CD4-positive, alpha-beta T cell treated with Interleukin-4 for 4 hours (primary cell): ENCODE data around the gene ACLY.
"Not testable (repeated sequence)": the region's sequence is repeated elsewhere in the genome, so short reads cannot be mapped to it uniquely, and the experiment has no call there.

Experiments used
- DNase-seq: peaks from one replicate; pipeline ENCODE4 v3.0.0-alpha.2; 2020

The ACLY gene

GRCh38 chr17:41909088-41909487, 9.7 kb downstream of the ACLY start:
- DNase-seq = no peak

GRCh38 chr17:41907633-41908539, 10.9 kb downstream of the ACLY start:
- DNase-seq = no peak

GRCh38 chr17:41907185-41907556, 11.6 kb downstream of the ACLY start:
- no peak for DNase-seq

- DNase-seq = no peak
Observed at GRCh38 chr17:41906465-41907184, 12.1 kb downstream of the ACLY start.

GRCh38 chr17:41905172-41905571, 13.6 kb downstream of the ACLY start:
- no peak for DNase-seq

GRCh38 chr17:41904242-41904841, 14.4 kb downstream of the ACLY start:
- no peak for DNase-seq

GRCh38 chr17:41901646-41902045, 17.1 kb downstream of the ACLY start:
- no peak for DNase-seq

- DNase-seq = no peak
Observed at GRCh38 chr17:41896726-41897125, 22.0 kb downstream of the ACLY start.

- no peak for DNase-seq
Observed at GRCh38 chr17:41895617-41896016, 23.1 kb downstream of the ACLY start.

- no peak for DNase-seq
Observed at GRCh38 chr17:41894791-41895331, 23.9 kb downstream of the ACLY start.

GRCh38 chr17:41893384-41893783, 25.4 kb downstream of the ACLY start:
- DNase-seq = no peak

- no peak for DNase-seq
Observed at GRCh38 chr17:41892021-41892376, 26.8 kb downstream of the ACLY start.

GRCh38 chr17:41891135-41892020, 27.4 kb downstream of the ACLY start:
- no peak for DNase-seq

GRCh38 chr17:41888332-41888965, 30.3 kb downstream of the ACLY start:
- no peak for DNase-seq

- DNase-seq = no peak
Observed at GRCh38 chr17:41885733-41886132, 33.0 kb downstream of the ACLY start.

GRCh38 chr17:41882756-41883155, 36.0 kb downstream of the ACLY start:
- no peak for DNase-seq

GRCh38 chr17:41880130-41880529, 38.6 kb downstream of the ACLY start:
- DNase-seq = no peak

- DNase-seq = not testable (repeated sequence)
Observed at GRCh38 chr17:41874293-41874670, 44.5 kb downstream of the ACLY start.

GRCh38 chr17:41873559-41874292, 45.0 kb downstream of the ACLY start:
- no peak for DNase-seq

GRCh38 chr17:41871789-41872188, 47.0 kb downstream of the ACLY start:
- DNase-seq = no peak

GRCh38 chr17:41870627-41871026, 48.1 kb downstream of the ACLY start:
- DNase-seq = no peak
